Measurements from ENCODE around the gene MSL3B.

MSL3B gene

GRCh38 chr2:233818639-233819621 lies 49.3 kb downstream of the MSL3B start:
- CTCF ChIA-PET, result interaction anchor here (1.0 kb wide), 1 partner anchor 11 kb away, joined by 3 read pairs; no protein-coding TSS in a partner anchor
- no peaks in the 10 kb centered on the region for H3K9me3 Mint-ChIP-seq
- H3K36me3 Mint-ChIP-seq (ENCODE audit: low read depth), result no peaks in the 10 kb centered on the region
- no peak for TF ChIP-seq CTCF (IDR thresholded peaks at IDR 0.05)
- no peak overlapping the region for H3K27ac Mint-ChIP-seq
- ATAC-seq, result no peak
- intact Hi-C loops (cut with micrococcal nuclease), result no loop called here
- DNase-seq, result no peak
- peaks cover 1% of the 10 kb centered on the region for H3K27me3 Mint-ChIP-seq
- H3K4me1 Mint-ChIP-seq (ENCODE audit: low read depth), result no peaks in the 10 kb centered on the region
- H3K4me3 Mint-ChIP-seq, result no peak overlapping the region
- POLR2A ChIA-PET, result no interaction called here

- peaks cover 1% of the 10 kb centered on the region for H3K27me3 Mint-ChIP-seq
These were observed 50.1 kb downstream of the MSL3B start for GRCh38 chr2:233817995-233818638.

GRCh38 chr2:233817361-233817911 lies 50.8 kb downstream of the MSL3B start:
- no peaks in the 10 kb centered on the region for H3K36me3 Mint-ChIP-seq (ENCODE audit: low read depth)
- ATAC-seq, result no peak
- ChIA-PET CTCF (no interaction called here), POLR2A (no interaction called here)
- peaks cover 1% of the 10 kb centered on the region for H3K27me3 Mint-ChIP-seq
- no peak for TF ChIP-seq CTCF (IDR thresholded peaks at IDR 0.05)
- no peaks in the 10 kb centered on the region for H3K9me3 Mint-ChIP-seq
- no peak overlapping the region for H3K27ac Mint-ChIP-seq
- H3K4me1 Mint-ChIP-seq (ENCODE audit: low read depth), result no peaks in the 10 kb centered on the region
- intact Hi-C loops (cut with micrococcal nuclease), result no loop called here
- H3K4me3 Mint-ChIP-seq, result no peak overlapping the region
- DNase-seq, result no peak

More at GRCh38 chr2:233817995-233818638, 50.1 kb downstream of the MSL3B start:
- DNase-seq (no peak), ATAC-seq (no peak)
- H3K4me1 Mint-ChIP-seq (ENCODE audit: low read depth), result no peaks in the 10 kb centered on the region
- no peak overlapping the region for H3K4me3 Mint-ChIP-seq
- H3K27ac Mint-ChIP-seq, result no peak overlapping the region
- POLR2A ChIA-PET, result no interaction called here
- intact Hi-C loops (cut with micrococcal nuclease), result no loop called here
- no peaks in the 10 kb centered on the region for H3K9me3 Mint-ChIP-seq
- no peaks in the 10 kb centered on the region for H3K36me3 Mint-ChIP-seq (ENCODE audit: low read depth)
- CTCF ChIA-PET, result no interaction called here
- no peak for TF ChIP-seq CTCF (IDR thresholded peaks at IDR 0.05)

GRCh38 chr2:233816771-233817170 lies 51.4 kb downstream of the MSL3B start:
- POLR2A ChIA-PET, result no interaction called here
- intact Hi-C loops (cut with micrococcal nuclease), result no loop called here
- ATAC-seq (no peak), DNase-seq (no peak)
- H3K4me3 Mint-ChIP-seq, result no peak overlapping the region
- H3K27ac Mint-ChIP-seq, result no peak overlapping the region
- no peaks in the 10 kb centered on the region for H3K36me3 Mint-ChIP-seq (ENCODE audit: low read depth)
- no peaks in the 10 kb centered on the region for H3K9me3 Mint-ChIP-seq
- no peak for TF ChIP-seq CTCF (IDR thresholded peaks at IDR 0.05)
- CTCF ChIA-PET, result no interaction called here
- peaks cover 1% of the 10 kb centered on the region for H3K27me3 Mint-ChIP-seq
- H3K4me1 Mint-ChIP-seq (ENCODE audit: low read depth), result no peaks in the 10 kb centered on the region

- no peaks in the 10 kb centered on the region for H3K4me1 Mint-ChIP-seq (ENCODE audit: low read depth)
- no peaks in the 10 kb centered on the region for H3K36me3 Mint-ChIP-seq (ENCODE audit: low read depth)
- DNase-seq, result no peak
- no peak overlapping the region for H3K4me3 Mint-ChIP-seq
- POLR2A ChIA-PET, result no interaction called here
- CTCF ChIA-PET, result no interaction called here
- no peaks in the 10 kb centered on the region for H3K9me3 Mint-ChIP-seq
- no peak overlapping the region for H3K27ac Mint-ChIP-seq
- TF ChIP-seq CTCF (IDR thresholded peaks at IDR 0.05), result no peak
- peaks cover 1% of the 10 kb centered on the region for H3K27me3 Mint-ChIP-seq
- intact Hi-C loops (cut with micrococcal nuclease), result no loop called here
- ATAC-seq, result no peak
These were observed 51.9 kb downstream of the MSL3B start for GRCh38 chr2:233816334-233816733.

All from activated CD8-positive, alpha-beta T cell treated with anti-CD3 and anti-CD28 coated beads for 36 hours (primary cell).